Activated T-helper 2 cell treated with anti-CD3 and anti-CD28 coated beads, Interferon-gamma antibody, Interleukin-2, Interleukin-4, amounts not matched to agents 10 μg/mL and 5 μg/mL and 100 μg/mL, durations not matched to agents 14 hours and 24 hours and 36 hours (primary cell): Measurements from ENCODE around the gene TNF. TPM values are rescaled to one million over a fixed set of nuclear protein-coding genes. Genes with fewer than 3 reads are reported as not detected.

Experiments used
- DNase-seq: peaks from one replicate; pipeline ENCODE4 v3.0.0; 2021; ENCODE audit warnings: low spot score
- H3K27ac Mint-ChIP-seq: one replicate; pipeline ENCODE4 v1.8.0; 2021; ENCODE audit warnings: mixed read lengths
- H3K27me3 Mint-ChIP-seq: one replicate; pipeline ENCODE4 v1.8.0; 2021; ENCODE audit warnings: low read depth, mixed read lengths
- H3K36me3 Mint-ChIP-seq: one replicate; pipeline ENCODE4 v1.8.0; 2021; ENCODE audit warnings: low read depth, mixed read lengths
- H3K4me1 Mint-ChIP-seq: one replicate; pipeline ENCODE4 v1.8.0; 2021; ENCODE audit warnings: low read depth, mixed read lengths
- H3K4me3 Mint-ChIP-seq: one replicate; pipeline ENCODE4 v1.8.0; 2021; ENCODE audit warnings: low read depth, mild to moderate bottlenecking, moderate library complexity, mixed read lengths
- H3K9me3 Mint-ChIP-seq: one replicate; pipeline ENCODE4 v1.8.0; 2021; ENCODE audit warnings: mixed read lengths
- intact Hi-C: fragments of 100-400 bp; cut with micrococcal nuclease; formaldehyde crosslinking; loops from one replicate; pipeline ENCODE4 v1.15.1; 2023
- total RNA-seq: library from RNA; stranded (reverse); gene quantifications from 2 replicates; pipeline ENCODE4 v1.2.3, GENCODE V29; 2022

Gene TNF
- total RNA-seq, 1 donor from 2014 or later = 96.8 TPM

GRCh38 chr6:31619805-31620585 lies 44.6 kb downstream of the TNF start:
- Mint-ChIP-seq H3K27ac (peak overlapping the region; percentile 94), H3K9me3 (no peaks in the 10 kb centered on the region), H3K4me3 (peak overlapping the region; percentile 81), H3K36me3 (peaks cover 44% of the 10 kb centered on the region), H3K27me3 (no peaks in the 10 kb centered on the region), H3K4me1 (peaks cover 39% of the 10 kb centered on the region)
- peak; percentile 98 for DNase-seq
- intact Hi-C loops = loop anchor here (1.0 to 2.0 kb wide), 6 partner anchors 32 to 243 kb away; partner anchors contain the start of genes BAG6, DDX39B and NFKBIL1

DNA sequence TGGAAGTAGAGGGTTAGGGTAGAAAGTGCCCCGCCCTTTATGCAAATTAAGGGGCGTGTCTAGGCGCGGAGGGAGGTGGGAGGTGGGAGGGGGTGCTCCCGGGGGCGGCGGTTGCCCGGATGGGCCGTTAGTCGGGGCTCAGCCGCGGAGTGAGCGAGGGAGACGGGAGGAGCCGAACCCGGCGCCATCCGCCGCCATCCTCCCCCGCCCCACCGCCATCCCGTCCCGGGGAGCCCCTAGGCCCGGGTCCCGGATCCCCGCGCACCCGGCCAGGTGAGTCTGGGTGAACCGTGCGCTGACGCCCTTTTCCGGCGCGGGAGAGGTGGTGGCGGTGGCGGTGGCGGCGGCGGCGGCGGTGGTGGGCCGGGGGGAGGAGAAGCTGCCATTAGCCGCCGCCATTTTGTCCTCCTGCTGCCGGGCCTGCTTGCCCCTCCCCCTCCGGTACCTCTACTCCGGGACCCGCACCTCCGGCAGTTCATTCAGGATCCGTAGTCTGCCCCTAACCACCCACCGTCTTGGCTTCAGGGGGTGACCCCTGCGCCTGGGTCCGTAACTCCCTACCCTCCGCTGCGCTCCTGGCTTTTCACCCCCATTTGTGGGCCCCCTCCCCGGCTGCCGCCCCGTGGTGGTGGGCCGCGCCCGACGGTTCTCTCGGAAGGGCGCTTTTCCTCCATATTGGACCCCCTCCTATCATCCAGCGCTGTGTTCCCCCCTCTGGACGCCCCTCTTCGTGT lies 45.4 kb downstream of the TNF start, which contains the start of gene PRRC2A:
Gene PRRC2A (plus strand): TSS at position 130 of the 734 bp plus-strand sequence. CDS start 2,075 bp downstream, outside the sequence.
- H3K36me3 Mint-ChIP-seq = peaks cover 51% of the 10 kb centered on the region
- no peaks in the 10 kb centered on the region for H3K9me3 Mint-ChIP-seq
- peak within 1 kb of the TSS; percentile 94 for H3K4me3 Mint-ChIP-seq
- peak within 1 kb of the TSS; percentile 94 for H3K27ac Mint-ChIP-seq
- peaks cover 32% of the 10 kb centered on the region for H3K4me1 Mint-ChIP-seq
- no peaks in the 10 kb centered on the region for H3K27me3 Mint-ChIP-seq
- intact Hi-C loops = loop anchor here (1.0 to 2.0 kb wide), 6 partner anchors 32 to 243 kb away; partner anchors contain the start of genes BAG6, DDX39B and NFKBIL1
- DNase-seq = no peak

DNA sequence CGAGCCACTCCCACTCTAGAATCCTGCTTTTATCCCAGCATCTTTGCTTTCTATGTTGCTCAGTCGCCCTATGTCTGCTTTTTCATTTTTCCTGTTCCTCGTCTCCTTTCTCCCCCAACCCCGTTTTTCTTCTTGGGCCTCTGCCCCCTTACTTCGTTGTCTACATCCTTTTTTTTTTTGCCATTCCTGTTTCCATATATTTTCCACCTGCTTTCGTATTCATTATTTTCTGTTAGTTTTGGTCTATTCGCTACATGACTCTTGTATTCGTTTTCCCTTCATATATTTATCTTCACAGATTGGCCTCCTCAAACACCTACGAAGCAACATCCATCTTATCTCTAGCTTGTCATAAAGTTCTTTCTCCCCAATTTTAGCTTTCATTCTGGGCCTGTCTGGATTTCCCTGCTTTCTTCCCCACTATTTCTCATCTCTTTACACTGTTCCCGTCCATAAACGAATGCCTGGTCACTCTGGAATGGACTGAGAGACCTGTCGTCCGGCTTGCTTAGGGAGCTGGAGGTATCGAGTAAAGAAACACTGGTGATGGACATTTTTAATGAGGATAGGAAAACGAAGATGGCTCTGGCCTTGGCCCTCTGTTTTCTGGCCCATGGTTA lies 46.1 kb downstream of the TNF start:
- peak overlapping the region; percentile 94 for H3K4me3 Mint-ChIP-seq
- no peak for DNase-seq
- H3K27me3 Mint-ChIP-seq = no peaks in the 10 kb centered on the region
- peaks cover 25% of the 10 kb centered on the region for H3K4me1 Mint-ChIP-seq
- H3K27ac Mint-ChIP-seq = peak overlapping the region; percentile 93
- intact Hi-C loops = loop anchor here (2.0 kb wide), 1 partner anchor 117 kb away; no protein-coding TSS in a partner anchor
- H3K9me3 Mint-ChIP-seq = no peaks in the 10 kb centered on the region
- peaks cover 58% of the 10 kb centered on the region for H3K36me3 Mint-ChIP-seq

DNA sequence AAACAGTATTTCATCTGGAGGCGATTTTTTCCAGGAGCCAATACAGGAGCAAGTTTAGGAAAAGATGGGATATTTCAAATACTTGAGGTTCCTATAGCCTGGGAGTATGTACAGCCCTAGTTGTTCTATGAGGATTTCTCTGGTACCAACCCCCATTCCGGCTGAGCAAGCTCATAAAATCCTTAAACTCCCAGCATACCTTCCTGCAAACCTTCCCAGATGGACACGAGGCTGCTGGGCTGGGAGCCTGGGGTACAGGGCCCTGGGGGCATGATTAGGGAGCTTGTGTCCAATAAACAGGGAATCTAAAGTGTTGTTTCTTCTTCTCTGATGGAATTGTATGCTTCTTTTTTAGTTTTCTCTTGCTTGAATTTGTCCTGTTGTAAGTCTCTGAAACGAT lies 46.6 kb downstream of the TNF start:
- no peak for DNase-seq
- H3K27ac Mint-ChIP-seq = peak overlapping the region; percentile 93
- peaks cover 22% of the 10 kb centered on the region for H3K4me1 Mint-ChIP-seq
- H3K4me3 Mint-ChIP-seq = peak overlapping the region; percentile 94
- H3K36me3 Mint-ChIP-seq = peaks cover 59% of the 10 kb centered on the region
- intact Hi-C loops = loop anchor here (2.0 kb wide), 1 partner anchor 117 kb away; no protein-coding TSS in a partner anchor
- no peaks in the 10 kb centered on the region for H3K27me3 Mint-ChIP-seq
- H3K9me3 Mint-ChIP-seq = no peaks in the 10 kb centered on the region

DNA sequence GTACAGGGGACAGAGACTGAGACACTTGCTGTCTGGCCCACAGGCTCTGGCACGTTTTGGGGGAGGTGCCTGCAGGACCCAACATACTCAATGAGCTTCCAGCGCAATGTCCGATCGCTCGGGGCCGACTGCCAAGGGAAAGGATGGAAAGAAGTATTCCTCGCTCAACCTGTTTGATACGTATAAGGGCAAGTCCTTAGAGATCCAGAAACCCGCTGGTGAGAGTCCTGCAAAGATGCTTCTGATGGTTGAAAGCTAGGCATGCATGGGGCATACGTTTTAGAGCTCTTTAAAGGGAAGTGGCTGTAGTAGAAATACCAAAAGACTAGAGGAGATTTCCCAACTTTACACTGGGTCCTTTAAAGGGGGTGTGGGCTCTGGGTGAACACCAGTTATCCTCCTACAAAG lies 47.3 kb downstream of the TNF start:
- Mint-ChIP-seq H3K9me3 (no peaks in the 10 kb centered on the region), H3K27ac (peak overlapping the region; percentile 93), H3K27me3 (no peaks in the 10 kb centered on the region), H3K4me3 (peak overlapping the region; percentile 94), H3K4me1 (peaks cover 26% of the 10 kb centered on the region), H3K36me3 (peaks cover 66% of the 10 kb centered on the region)
- DNase-seq = no peak
- intact Hi-C loops = no loop called here

- Mint-ChIP-seq H3K4me3 (no peak overlapping the region), H3K4me1 (peaks cover 26% of the 10 kb centered on the region), H3K27ac (no peak overlapping the region), H3K9me3 (no peaks in the 10 kb centered on the region), H3K36me3 (peaks cover 77% of the 10 kb centered on the region), H3K27me3 (no peaks in the 10 kb centered on the region)
- intact Hi-C loops = no loop called here
- DNase-seq = no peak
These were observed 48.7 kb downstream of the TNF start for GRCh38 chr6:31624070-31624469.

GRCh38 chr6:31626952-31627351 lies 51.6 kb downstream of the TNF start:
- no peak for DNase-seq
- Mint-ChIP-seq H3K27me3 (no peaks in the 10 kb centered on the region), H3K9me3 (no peaks in the 10 kb centered on the region), H3K4me1 (peaks cover 19% of the 10 kb centered on the region), H3K4me3 (no peak overlapping the region), H3K36me3 (peaks cover 93% of the 10 kb centered on the region), H3K27ac (no peak overlapping the region)
- intact Hi-C loops = no loop called here

DNA sequence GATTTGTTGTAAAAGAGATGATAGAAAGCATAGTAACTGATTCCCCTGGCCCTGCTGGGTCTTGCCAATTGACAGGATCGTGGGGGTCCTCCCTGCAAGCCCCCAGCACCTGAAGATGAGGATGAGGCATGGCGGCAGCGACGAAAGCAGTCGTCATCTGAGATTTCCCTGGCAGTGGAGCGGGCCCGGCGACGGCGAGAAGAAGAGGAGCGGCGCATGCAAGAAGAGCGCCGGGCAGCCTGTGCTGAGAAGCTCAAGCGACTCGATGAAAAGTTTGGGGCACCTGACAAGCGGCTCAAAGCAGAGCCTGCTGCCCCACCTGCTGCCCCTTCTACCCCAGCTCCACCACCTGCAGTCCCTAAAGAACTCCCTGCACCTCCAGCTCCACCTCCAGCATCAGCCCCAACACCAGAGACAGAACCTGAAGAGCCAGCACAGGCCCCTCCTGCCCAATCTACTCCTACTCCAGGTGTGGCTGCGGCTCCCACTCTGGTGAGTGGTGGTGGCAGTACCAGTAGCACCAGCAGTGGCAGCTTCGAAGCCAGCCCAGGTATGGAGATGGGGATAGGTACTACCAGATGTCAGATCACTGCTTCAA lies 52.4 kb downstream of the TNF start:
- no peaks in the 10 kb centered on the region for H3K9me3 Mint-ChIP-seq
- H3K4me1 Mint-ChIP-seq = peaks cover 10% of the 10 kb centered on the region
- H3K27ac Mint-ChIP-seq = no peak overlapping the region
- H3K27me3 Mint-ChIP-seq = no peaks in the 10 kb centered on the region
- DNase-seq = no peak
- no peak overlapping the region for H3K4me3 Mint-ChIP-seq
- H3K36me3 Mint-ChIP-seq = peaks cover 91% of the 10 kb centered on the region
- intact Hi-C loops = no loop called here

Other genes with a start within 250 kb of the TNF start
- gene HLA-B, start 218.4 kb upstream of the TNF start, total RNA-seq = 3,580 and 3,693 TPM in 2 replicates
- gene MICA, start 172.0 kb upstream of the TNF start, total RNA-seq = 5.6 and 6.0 TPM in 2 replicates
- 30.6 and 31.5 TPM in 2 replicates for gene MICB, start 77.4 kb upstream of the TNF start, total RNA-seq
- gene MCCD1, start 46.6 kb upstream of the TNF start, total RNA-seq = not detected in 2 replicates
- 579 and 583 TPM in 2 replicates for gene DDX39B, start 33.6 kb upstream of the TNF start, total RNA-seq
- 0.69 and 0.82 TPM in 2 replicates for gene ATP6V1G2, start 29.0 kb upstream of the TNF start, total RNA-seq
- gene NFKBIL1, start 28.0 kb upstream of the TNF start, total RNA-seq = 15.7 and 17.6 TPM in 2 replicates
- 293 and 308 TPM in 2 replicates for gene LTA, start 3.3 kb upstream of the TNF start, total RNA-seq
- 16.3 and 16.6 TPM in 2 replicates for gene LTB, start 6.9 kb downstream of the TNF start, total RNA-seq
- gene LST1, start 10.7 kb downstream of the TNF start, total RNA-seq = 10.2 and 14.6 TPM in 2 replicates
- gene NCR3, start 17.4 kb downstream of the TNF start, total RNA-seq = 8.0 and 9.3 TPM in 2 replicates
- 71.8 and 78.2 TPM in 2 replicates for gene AIF1, start 39.7 kb downstream of the TNF start, total RNA-seq
- gene PRRC2A, start 45.1 kb downstream of the TNF start, total RNA-seq = 298 and 304 TPM in 2 replicates
- gene BAG6, start 77.1 kb downstream of the TNF start, total RNA-seq = 330 and 335 TPM in 2 replicates
- 2.3 and 2.4 TPM in 2 replicates for gene APOM, start 80.3 kb downstream of the TNF start, total RNA-seq
- gene C6orf47, start 85.2 kb downstream of the TNF start, total RNA-seq = 18.1 and 19.3 TPM in 2 replicates
- 31.5 and 34.7 TPM in 2 replicates for gene GPANK1, start 89.4 kb downstream of the TNF start, total RNA-seq
- 266 and 279 TPM in 2 replicates for gene CSNK2B, start 90.5 kb downstream of the TNF start, total RNA-seq
- gene LY6G5B, start 94.4 kb downstream of the TNF start, total RNA-seq = 31.0 and 32.1 TPM in 2 replicates
- 4.6 and 4.8 TPM in 2 replicates for gene LY6G5C, start 105.5 kb downstream of the TNF start, total RNA-seq
- gene ABHD16A, start 127.8 kb downstream of the TNF start, total RNA-seq = 51.4 and 52.7 TPM in 2 replicates
- gene LY6G6F, start 131.3 kb downstream of the TNF start, total RNA-seq = not detected in 2 replicates
- not detected in 2 replicates for gene LY6G6D, start 139.8 kb downstream of the TNF start, total RNA-seq
- gene LY6G6C, start 146.2 kb downstream of the TNF start, total RNA-seq = not detected in 2 replicates
- gene MPIG6B, start 147.8 kb downstream of the TNF start, total RNA-seq = not detected in 2 replicates
- gene DDAH2, start 153.7 kb downstream of the TNF start, total RNA-seq = 5.8 and 7.7 TPM in 2 replicates
- 412 and 423 TPM in 2 replicates for gene CLIC1, start 161.0 kb downstream of the TNF start, total RNA-seq
- gene MSH5, start 164.4 kb downstream of the TNF start, total RNA-seq = 82.8 and 93.3 TPM in 2 replicates
- 16.4 and 18.9 TPM in 2 replicates for gene SAPCD1, start 187.1 kb downstream of the TNF start, total RNA-seq
- gene VWA7, start 201.8 kb downstream of the TNF start, total RNA-seq = 5.6 and 5.9 TPM in 2 replicates
- gene VARS1, start 220.2 kb downstream of the TNF start, total RNA-seq = 166 and 176 TPM in 2 replicates
- gene LSM2, start 231.4 kb downstream of the TNF start, total RNA-seq = 130 TPM in 2 replicates
- gene HSPA1L, start 239.7 kb downstream of the TNF start, total RNA-seq = 2.1 and 2.4 TPM in 2 replicates
- 112 and 118 TPM in 2 replicates for gene HSPA1A, start 240.0 kb downstream of the TNF start, total RNA-seq